Panc1 (cell line): Measurements from ENCODE around the gene ZYG11B.

Experiments used
- CTCF ChIP-seq: fragments of 450-650 bp; IDR thresholded peaks from 2 replicates; pipeline ENCODE4 v1.5.1; 2017; ENCODE audit warnings: mild to moderate bottlenecking
- TCF7L2 ChIP-seq: IDR thresholded peaks from 2 replicates; pipeline ENCODE4 v1.6.1; 2011; ENCODE audit warnings: mild to moderate bottlenecking, low read depth, low read length, inconsistent platforms

GRCh38 chr1:52756020-52756419 lies 29.8 kb downstream of the ZYG11B start:
- no peak for TF ChIP-seq CTCF
- no peak for TF ChIP-seq TCF7L2
